Keratinocyte (primary cell): ENCODE data around the gene SLC5A1. TPM values are rescaled to one million over a fixed set of nuclear protein-coding genes. Genes with fewer than 3 reads are reported as not detected.

Experiments
- DNase-seq: peaks from one replicate; pipeline ENCODE4 v3.0.0-alpha.2; 2011; ENCODE audit warnings: low read depth, missing footprints, low spot score
- FAIRE-seq: peaks from 2 replicates; lab custom pipeline; 2011; peaks lifted over from hg19 to GRCh38; lab: Jason Lieb, UNC
- H2AFZ ChIP-seq: 2 replicates; pipeline ENCODE4 v1.6.0; 2012; ENCODE audit warnings: low read length, control low read depth, inconsistent platforms; ENCODE audit not compliant: control insufficient read depth
- H3K27ac ChIP-seq: 2 replicates; pipeline ENCODE4 v1.5.1; 2011; ENCODE audit warnings: low read length; ENCODE audit not compliant: control insufficient read depth, insufficient read depth
- H3K27me3 ChIP-seq: 3 replicates; pipeline ENCODE4 v1.6.0; 2011; ENCODE audit warnings: low read length; ENCODE audit not compliant: control insufficient read depth, insufficient read depth; ENCODE audit errors: extremely low read depth
- H3K36me3 ChIP-seq, 2 experiments: 2 replicates in 1 of 2; 3 replicates in 1 of 2; pipeline ENCODE4 v1.5.1; 2011; ENCODE audit warnings: low read length in 2 of 2, mild to moderate bottlenecking in 1 of 2; ENCODE audit not compliant: control insufficient read depth in 2 of 2, insufficient read depth in 2 of 2; ENCODE audit errors: extremely low read depth in 1 of 2
- H3K4me1 ChIP-seq: 3 replicates; pipeline ENCODE4 v1.5.1; 2011; ENCODE audit warnings: low read length; ENCODE audit not compliant: control insufficient read depth, insufficient read depth; ENCODE audit errors: extremely low read depth
- H3K4me2 ChIP-seq: 3 replicates; pipeline ENCODE4 v1.6.0; 2011; ENCODE audit warnings: low read depth, low read length; ENCODE audit not compliant: control insufficient read depth, insufficient read depth; ENCODE audit errors: extremely low read depth
- H3K4me3 ChIP-seq, 3 experiments: fragments of 200-600 bp in 1 of 3; sonication (generic) in 1 of 3; 2 replicates in 2 of 3; 3 replicates in 1 of 3; pipeline ENCODE4 v1.5.1; 2011 to 2016; ENCODE audit warnings: low read length in 3 of 3, mild to moderate bottlenecking in 3 of 3, control low read depth in 2 of 3, inconsistent platforms in 1 of 3, low read depth in 1 of 3, mixed read lengths in 1 of 3, mixed run types in 1 of 3, moderate library complexity in 1 of 3; ENCODE audit not compliant: control insufficient read depth in 2 of 3, insufficient read depth in 2 of 3; ENCODE audit errors: extremely low read depth in 1 of 3
- H3K79me2 ChIP-seq: 2 replicates; pipeline ENCODE4 v1.6.0; 2012; ENCODE audit warnings: low read length; ENCODE audit not compliant: control insufficient read depth, insufficient read depth
- H3K9ac ChIP-seq: 3 replicates; pipeline ENCODE4 v1.6.0; 2011; ENCODE audit warnings: low read length; ENCODE audit not compliant: control insufficient read depth, insufficient read depth; ENCODE audit errors: extremely low read depth
- H3K9me1 ChIP-seq: 3 replicates; pipeline ENCODE4 v1.6.0; 2011; ENCODE audit warnings: low read length; ENCODE audit not compliant: control insufficient read depth, insufficient read depth; ENCODE audit errors: extremely low read depth
- H3K9me3 ChIP-seq: 2 replicates; pipeline ENCODE4 v1.5.1; 2012; ENCODE audit warnings: low read depth, low read length; ENCODE audit not compliant: control insufficient read depth
- H4K20me1 ChIP-seq: 3 replicates; pipeline ENCODE4 v1.6.0; 2011; ENCODE audit warnings: low read length; ENCODE audit not compliant: control insufficient read depth, insufficient read depth; ENCODE audit errors: extremely low read depth
- EZH2 ChIP-seq: IDR thresholded peaks from one replicate; pipeline ENCODE4 v1.6.1; 2012; ENCODE audit warnings: inconsistent platforms, mild to moderate bottlenecking, low read length, moderate library complexity
- dilution Hi-C: fragments of 300-500 bp; cut with MboI; formaldehyde crosslinking; loops from one replicate; pipeline ENCODE4 v1.7.0; 2020; ENCODE audit warnings: low sequenced_read_pairs; ENCODE audit not compliant: extremely low pct_ligation_motif_present
- polyA plus RNA-seq, 5 experiments: library from polyadenylated mRNA; depleted of rRNA in 3 of 5; stranded (reverse) in 3 of 5; stranded (forward) in 1 of 5; unstranded in 1 of 5; fragments of >200 nt; gene quantifications; 1 replicate in 1 of 5; 2 replicates in 3 of 5; 3 replicates in 1 of 5; pipeline versions ENCODE4 v1.2.1 to v1.2.3, GENCODE V29; 2011 to 2012; ENCODE audit warnings: missing spikeins in 2 of 5, low read depth in 1 of 5, low replicate concordance in 1 of 5
- TF ChIP-seq, protein P1 (sequence below), 3 experiments: IDR thresholded peaks in 1 of 3; conservative IDR thresholded peaks in 1 of 3; optimal IDR thresholded peaks in 1 of 3; 2 replicates in 2 of 3; 3 replicates in 1 of 3; pipeline versions ENCODE3 to v1.5.1; 2011; ENCODE audit warnings: low read length in 3 of 3, mild to moderate bottlenecking in 3 of 3, moderate library complexity in 2 of 3, control low read depth in 1 of 3, inconsistent platforms in 1 of 3; ENCODE audit not compliant: insufficient read depth in 2 of 3; ENCODE audit errors: extremely low read depth in 1 of 3

Gene SLC5A1
- polyA plus RNA-seq, 1 donor (not counting 4 experiments of a cell fraction or from before 2014, with no cell fraction given), result 2.0 TPM

- peaks cover 10% of the 10 kb centered on the region for H3K27me3 ChIP-seq
- DNase-seq (no peak), FAIRE-seq (no peak)
- no peak overlapping the region for H3K27ac ChIP-seq
- no peaks in the 10 kb centered on the region for H4K20me1 ChIP-seq
- H3K4me2 ChIP-seq, result no peak overlapping the region
- TF ChIP-seq, protein P1, sequence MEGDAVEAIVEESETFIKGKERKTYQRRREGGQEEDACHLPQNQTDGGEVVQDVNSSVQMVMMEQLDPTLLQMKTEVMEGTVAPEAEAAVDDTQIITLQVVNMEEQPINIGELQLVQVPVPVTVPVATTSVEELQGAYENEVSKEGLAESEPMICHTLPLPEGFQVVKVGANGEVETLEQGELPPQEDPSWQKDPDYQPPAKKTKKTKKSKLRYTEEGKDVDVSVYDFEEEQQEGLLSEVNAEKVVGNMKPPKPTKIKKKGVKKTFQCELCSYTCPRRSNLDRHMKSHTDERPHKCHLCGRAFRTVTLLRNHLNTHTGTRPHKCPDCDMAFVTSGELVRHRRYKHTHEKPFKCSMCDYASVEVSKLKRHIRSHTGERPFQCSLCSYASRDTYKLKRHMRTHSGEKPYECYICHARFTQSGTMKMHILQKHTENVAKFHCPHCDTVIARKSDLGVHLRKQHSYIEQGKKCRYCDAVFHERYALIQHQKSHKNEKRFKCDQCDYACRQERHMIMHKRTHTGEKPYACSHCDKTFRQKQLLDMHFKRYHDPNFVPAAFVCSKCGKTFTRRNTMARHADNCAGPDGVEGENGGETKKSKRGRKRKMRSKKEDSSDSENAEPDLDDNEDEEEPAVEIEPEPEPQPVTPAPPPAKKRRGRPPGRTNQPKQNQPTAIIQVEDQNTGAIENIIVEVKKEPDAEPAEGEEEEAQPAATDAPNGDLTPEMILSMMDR (optimal IDR thresholded peaks at IDR 0.05 in 1 of 3, IDR thresholded peaks at IDR 0.05 in 1 of 3, conservative IDR thresholded peaks at IDR 0.05 in 1 of 3; ENCODE audit: extremely low read depth in 1 of 3, insufficient read depth in 2 of 3, low read length in 3 of 3), result no peak
- no peak for TF ChIP-seq EZH2
- no peaks in the 10 kb centered on the region for H3K79me2 ChIP-seq
- no peaks in the 10 kb centered on the region for H3K9me3 ChIP-seq
- H3K9me1 ChIP-seq, result no peaks in the 10 kb centered on the region
- H2AFZ ChIP-seq, result no peak overlapping the region
- no peak overlapping the region for H3K4me3 ChIP-seq
- dilution Hi-C loops, result no loop called here
- no peak overlapping the region for H3K9ac ChIP-seq
- peaks cover 11% of the 10 kb centered on the region for H3K4me1 ChIP-seq
- no peaks in the 10 kb centered on the region for H3K36me3 ChIP-seq
Observed at GRCh38 chr22:32075997-32076760, 33.1 kb downstream of the SLC5A1 start.

DNA sequence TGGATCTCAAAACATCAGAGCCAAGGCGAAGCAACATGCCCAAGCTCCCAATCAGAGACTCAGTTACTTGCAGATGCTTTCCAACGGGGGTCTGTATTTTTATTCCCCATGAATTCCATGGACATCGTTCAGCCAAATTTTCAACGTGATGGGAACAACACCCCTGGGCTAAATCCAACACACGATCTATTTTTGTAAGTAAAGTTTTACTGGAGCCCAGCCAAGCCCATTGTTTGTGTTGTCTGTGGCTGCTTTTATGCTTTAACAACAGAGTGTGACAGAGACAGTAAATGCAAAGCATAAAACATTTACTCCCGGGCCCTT, 33.7 kb downstream of the SLC5A1 start:
- Histone ChIP-seq H3K4me2 (no peak overlapping the region), H3K79me2 (no peaks in the 10 kb centered on the region), H3K36me3 (no peaks in the 10 kb centered on the region), H3K27ac (no peak overlapping the region), H3K9ac (no peak overlapping the region), H3K4me1 (peaks cover 11% of the 10 kb centered on the region), H4K20me1 (no peaks in the 10 kb centered on the region), H2AFZ (no peak overlapping the region), H3K9me1 (no peaks in the 10 kb centered on the region), H3K9me3 (no peaks in the 10 kb centered on the region), H3K27me3 (peaks cover 10% of the 10 kb centered on the region), H3K4me3 (no peak overlapping the region)
- TF ChIP-seq, protein P1 (optimal IDR thresholded peaks at IDR 0.05 in 1 of 3, IDR thresholded peaks at IDR 0.05 in 1 of 3, conservative IDR thresholded peaks at IDR 0.05 in 1 of 3; ENCODE audit: extremely low read depth in 1 of 3, insufficient read depth in 2 of 3, low read length in 3 of 3), result no peak
- TF ChIP-seq EZH2, result no peak
- FAIRE-seq (no peak), DNase-seq (no peak)
- dilution Hi-C loops, result no loop called here
